Skeletal muscle tissue (tissue), 4 donors: ENCODE results near the gene RAB11FIP2. TPM values are rescaled to one million over a fixed set of nuclear protein-coding genes. Genes with fewer than 3 reads are reported as not detected.

Experiments used
- H3K27ac ChIP-seq: one replicate; pipeline ENCODE4 v1.7.0; 2013; ENCODE audit warnings: mild to moderate bottlenecking, low read depth, low read length, inconsistent platforms
- H3K27me3 ChIP-seq, 3 donors: one replicate each; pipeline ENCODE4 v1.7.0; 2013; ENCODE audit warnings: low read length in 3 of 3; ENCODE audit not compliant: control insufficient read depth in 3 of 3, insufficient read depth in 3 of 3
- H3K36me3 ChIP-seq, 3 donors: one replicate each; pipeline ENCODE4 v1.7.0; 2013; ENCODE audit warnings: low read length in 3 of 3; ENCODE audit not compliant: control insufficient read depth in 3 of 3, insufficient read depth in 3 of 3
- H3K4me1 ChIP-seq, 3 donors: one replicate each; pipeline ENCODE4 v1.7.0; 2013; ENCODE audit warnings: low read length in 3 of 3, mild to moderate bottlenecking in 3 of 3; ENCODE audit not compliant: control insufficient read depth in 3 of 3, insufficient read depth in 3 of 3
- H3K4me3 ChIP-seq, 3 donors: one replicate each; pipeline ENCODE4 v1.7.0; 2013; ENCODE audit warnings: low read length in 3 of 3
- H3K9ac ChIP-seq, 3 donors: one replicate each; pipeline ENCODE4 v1.7.0; 2013; ENCODE audit warnings: low read length in 3 of 3, mild to moderate bottlenecking in 3 of 3, moderate library complexity in 2 of 3, low read depth in 1 of 3
- H3K9me3 ChIP-seq, 3 donors: one replicate each; pipeline ENCODE4 v1.7.0; 2013; ENCODE audit warnings: low read length in 3 of 3; ENCODE audit not compliant: control insufficient read depth in 3 of 3
- total RNA-seq: library from RNA; depleted of rRNA; stranded (reverse); fragments of >200 nt; gene quantifications from one replicate; pipeline ENCODE4 v1.2.3, GENCODE V29; 2014
- donor health status: Osteomylitis.

Gene RAB11FIP2
- total RNA-seq, 1 donor from 2014 or later, result 17.7 TPM

- peaks cover 0 to 15% (median 0%) of the 10 kb centered on the region in 3 donors for H3K36me3 ChIP-seq
- no peaks in the 10 kb centered on the region for H3K27me3 ChIP-seq
- H3K4me1 ChIP-seq, result no peaks in the 10 kb centered on the region
- no peak overlapping the region for H3K9ac ChIP-seq
- no peak overlapping the region for H3K27ac ChIP-seq
- no peaks in the 10 kb centered on the region for H3K9me3 ChIP-seq
- H3K4me3 ChIP-seq, result no peak overlapping the region
Measured at GRCh38 chr10:118035354-118036005, 11.3 kb downstream of the RAB11FIP2 start.

- no peak overlapping the region for H3K4me3 ChIP-seq
- H3K9me3 ChIP-seq, result no peaks in the 10 kb centered on the region
- H3K4me1 ChIP-seq, result no peaks in the 10 kb centered on the region
- H3K9ac ChIP-seq, result no peak overlapping the region
- H3K27ac ChIP-seq, result no peak overlapping the region
- no peaks in the 10 kb centered on the region for H3K27me3 ChIP-seq
- peaks cover 0 to 15% (median 0%) of the 10 kb centered on the region in 3 donors for H3K36me3 ChIP-seq
Measured at GRCh38 chr10:118034791-118035261, 11.9 kb downstream of the RAB11FIP2 start.

DNA sequence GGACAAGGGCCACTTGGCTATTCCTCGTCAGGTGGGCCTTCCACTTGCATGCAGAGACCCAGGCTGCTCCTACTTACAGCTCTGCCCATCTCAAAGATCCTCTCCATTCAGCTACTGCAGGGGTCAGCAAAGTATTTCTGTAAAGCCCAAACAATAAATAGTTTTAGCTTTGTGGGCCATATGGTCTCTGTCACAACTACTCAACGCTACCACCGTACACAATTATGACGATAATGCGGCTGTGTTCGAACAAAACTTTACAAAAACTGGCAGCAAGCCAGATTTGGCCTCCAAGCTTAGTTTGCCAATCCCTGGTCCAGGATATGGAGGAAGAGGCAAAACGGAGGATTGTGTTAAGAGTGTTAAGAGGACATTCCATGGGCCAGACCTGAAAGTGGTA is 12.8 kb downstream of the RAB11FIP2 start:
- Histone ChIP-seq H3K9me3 (no peaks in the 10 kb centered on the region), H3K4me3 (no peak overlapping the region), H3K27me3 (no peaks in the 10 kb centered on the region), H3K27ac (no peak overlapping the region), H3K36me3 (peaks cover 0 to 15% (median 0%) of the 10 kb centered on the region in 3 donors), H3K4me1 (no peaks in the 10 kb centered on the region), H3K9ac (no peak overlapping the region)

- Histone ChIP-seq H3K4me3 (no peak overlapping the region), H3K9me3 (no peaks in the 10 kb centered on the region), H3K4me1 (no peaks in the 10 kb centered on the region), H3K27ac (no peak overlapping the region), H3K36me3 (peaks cover 0 to 15% (median 0%) of the 10 kb centered on the region in 3 donors), H3K9ac (no peak overlapping the region), H3K27me3 (no peaks in the 10 kb centered on the region)
Measured at GRCh38 chr10:118032564-118032963, 14.2 kb downstream of the RAB11FIP2 start.

GRCh38 chr10:118031351-118032075 is 15.2 kb downstream of the RAB11FIP2 start:
- Histone ChIP-seq H3K4me1 (no peaks in the 10 kb centered on the region), H3K9me3 (no peaks in the 10 kb centered on the region), H3K27ac (no peak overlapping the region), H3K36me3 (peaks cover 0 to 15% (median 0%) of the 10 kb centered on the region in 3 donors), H3K4me3 (no peak overlapping the region), H3K9ac (no peak overlapping the region), H3K27me3 (no peaks in the 10 kb centered on the region)

DNA sequence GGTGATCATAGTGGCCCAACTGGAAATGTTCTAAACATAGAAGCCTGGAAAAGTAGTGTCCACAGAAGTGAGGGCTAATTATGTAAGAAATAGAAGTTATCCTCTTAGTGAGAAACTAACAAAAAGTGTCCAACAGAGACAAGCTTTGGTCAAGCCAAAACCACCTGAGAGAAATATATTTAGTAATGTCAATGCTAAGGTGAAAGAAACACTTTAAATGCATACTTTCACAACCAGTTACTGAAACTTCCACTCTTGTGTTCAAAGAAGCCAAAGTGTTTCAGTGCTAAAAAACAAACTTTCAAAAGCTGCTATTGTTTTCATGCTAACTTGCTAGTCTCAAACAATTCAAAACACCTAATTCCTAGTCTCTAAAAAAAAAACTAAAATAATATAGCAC is 18.1 kb downstream of the RAB11FIP2 start:
- Histone ChIP-seq H3K4me1 (no peaks in the 10 kb centered on the region), H3K9me3 (no peaks in the 10 kb centered on the region), H3K9ac (no peak overlapping the region), H3K4me3 (no peak overlapping the region), H3K27me3 (no peaks in the 10 kb centered on the region), H3K27ac (no peak overlapping the region), H3K36me3 (peaks cover 0 to 5% (median 0%) of the 10 kb centered on the region in 3 donors)

GRCh38 chr10:118027397-118027796 is 19.3 kb downstream of the RAB11FIP2 start:
- no peak overlapping the region for H3K4me3 ChIP-seq
- no peaks in the 10 kb centered on the region for H3K27me3 ChIP-seq
- H3K4me1 ChIP-seq, result no peaks in the 10 kb centered on the region
- H3K36me3 ChIP-seq, result peaks cover 0 to 3% (median 0%) of the 10 kb centered on the region in 3 donors
- H3K9me3 ChIP-seq, result no peaks in the 10 kb centered on the region
- H3K27ac ChIP-seq, result no peak overlapping the region
- no peak overlapping the region for H3K9ac ChIP-seq

- Histone ChIP-seq H3K27ac (no peak overlapping the region), H3K36me3 (no peaks in the 10 kb centered on the region), H3K27me3 (no peaks in the 10 kb centered on the region), H3K9me3 (no peaks in the 10 kb centered on the region), H3K9ac (no peak overlapping the region), H3K4me3 (no peak overlapping the region), H3K4me1 (no peaks in the 10 kb centered on the region)
Measured at GRCh38 chr10:118026936-118027335, 19.8 kb downstream of the RAB11FIP2 start.

- Histone ChIP-seq H3K9ac (no peak overlapping the region), H3K4me3 (no peak overlapping the region), H3K27ac (no peak overlapping the region), H3K36me3 (peaks cover 0 to 5% (median 2%) of the 10 kb centered on the region in 3 donors), H3K27me3 (no peaks in the 10 kb centered on the region), H3K9me3 (no peaks in the 10 kb centered on the region), H3K4me1 (no peaks in the 10 kb centered on the region)
Measured at GRCh38 chr10:118020365-118020764, 26.4 kb downstream of the RAB11FIP2 start.

DNA sequence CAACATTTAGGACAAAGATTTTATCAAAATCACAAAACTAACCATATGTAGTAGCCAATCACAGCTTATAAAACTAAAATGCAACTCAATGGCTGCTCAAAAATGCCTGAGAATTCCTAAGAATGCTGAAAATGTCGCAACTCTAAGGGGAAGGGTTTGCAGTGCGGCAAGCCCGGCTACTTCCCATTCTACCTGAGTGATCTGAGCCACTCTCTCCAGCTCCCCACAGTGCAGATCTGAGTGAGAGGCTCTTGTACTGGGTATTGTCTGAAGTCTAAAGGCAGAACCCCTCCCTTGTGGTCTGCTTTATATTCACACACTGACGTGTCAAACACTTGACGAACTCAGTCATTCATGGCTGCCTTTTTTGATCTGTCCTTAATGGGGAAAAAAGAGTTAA is 28.9 kb downstream of the RAB11FIP2 start:
- H3K4me1 ChIP-seq, result no peaks in the 10 kb centered on the region
- no peaks in the 10 kb centered on the region for H3K27me3 ChIP-seq
- peaks cover 0 to 5% (median 2%) of the 10 kb centered on the region in 3 donors for H3K36me3 ChIP-seq
- H3K27ac ChIP-seq, result no peak overlapping the region
- no peaks in the 10 kb centered on the region for H3K9me3 ChIP-seq
- H3K9ac ChIP-seq, result no peak overlapping the region
- H3K4me3 ChIP-seq, result no peak overlapping the region
